K562 (cell line): ENCODE results near the gene COL5A3. TPM values are rescaled to one million over a fixed set of nuclear protein-coding genes. Genes with fewer than 3 reads are reported as not detected.

Experiments used
- ATAC-seq: fragments of 200-7000 bp; cut with Tn5 transposase; 3 replicates; pipeline ENCODE4 v1.9.1; 2020; ENCODE audit warnings: moderate library complexity
- BruUV-seq: library from RNA; stranded (reverse); fragments of 400-500 nt; replicated peaks from 2 replicates; lab custom pipeline; 2021; lab: Mats Ljungman, UMichigan
- CTCF ChIA-PET: fragments of 300-600 bp; formaldehyde crosslinking; extraction: SDS; loops from one replicate; lab custom pipeline; 2021; ENCODE audit warnings: low intra/inter-chr PET ratio; lab: Yijun Ruan, JAX
- POLR2A ChIA-PET: fragments of 300-600, 350-650 bp; sonication (Branson Sonifier 250); formaldehyde crosslinking; extraction: SDS; loops from one replicate; lab custom pipeline; 2021; ENCODE audit warnings: antibody characterized with exemption, inconsistent platforms; lab: Yijun Ruan, JAX
- DNase-seq, 4 experiments: peaks; one replicate each; pipeline versions ENCODE4 v3.0.0 to v3.0.0-alpha.2; 2011 to 2018; ENCODE audit warnings: low spot score in 3 of 4, mixed read lengths in 3 of 4; ENCODE audit errors: extremely low read depth in 1 of 4
- FAIRE-seq: peaks from 2 replicates; lab custom pipeline; 2011; peaks lifted over from hg19 to GRCh38; lab: Jason Lieb, UNC
- H2AFZ ChIP-seq: 2 replicates; pipeline ENCODE4 v1.6.0; 2011; ENCODE audit warnings: low read depth, low read length, control low read depth, inconsistent platforms
- H3K27ac ChIP-seq: fragments of 200-600 bp; 3 replicates; pipeline ENCODE4 v1.8.0; 2011; ENCODE audit warnings: low read depth, mild to moderate bottlenecking, control low read depth, inconsistent platforms, low read length, moderate library complexity, mixed read lengths; ENCODE audit errors: extremely low read depth
- H3K27me3 ChIP-seq, 2 experiments: fragments of 300-600 bp in 1 of 2; 2 replicates in 1 of 2; 3 replicates in 1 of 2; pipeline versions ENCODE4 v1.6.0 to v1.8.0; 2011; ENCODE audit warnings: inconsistent platforms in 2 of 2, low read length in 2 of 2, mild to moderate bottlenecking in 1 of 2, mixed read lengths in 1 of 2, moderate library complexity in 1 of 2; ENCODE audit not compliant: control insufficient read depth in 2 of 2, insufficient read depth in 2 of 2
- H3K36me3 ChIP-seq: fragments of 300-600 bp; 3 replicates; pipeline ENCODE4 v1.8.0; 2011; ENCODE audit warnings: mild to moderate bottlenecking, low read length, inconsistent platforms; ENCODE audit not compliant: control insufficient read depth, insufficient read depth
- H3K4me1 ChIP-seq, 2 experiments: fragments of 200-600 bp in 1 of 2; replicated peaks in 1 of 2; 2 replicates in 1 of 2; 3 replicates in 1 of 2; pipeline versions ENCODE4 v1.5.1 to v1.8.0; 2011; ENCODE audit warnings: inconsistent platforms in 2 of 2, low read length in 2 of 2, mild to moderate bottlenecking in 1 of 2, mixed read lengths in 1 of 2, moderate library complexity in 1 of 2; ENCODE audit not compliant: control insufficient read depth in 2 of 2, insufficient read depth in 2 of 2
- H3K4me2 ChIP-seq: 2 replicates; pipeline ENCODE4 v1.6.1; 2011; ENCODE audit warnings: low read length, control low read depth, inconsistent platforms, mixed read lengths; ENCODE audit not compliant: insufficient read depth
- H3K4me3 ChIP-seq: fragments of 200-600 bp; sonication (generic), shearing (Covaris generic); 2 replicates; pipeline ENCODE4 v1.5.1; 2016; ENCODE audit warnings: control low read depth, inconsistent platforms
- H3K79me2 ChIP-seq: fragments of 200-600 bp; 3 replicates; pipeline ENCODE4 v1.8.0; 2011; ENCODE audit warnings: low read length, inconsistent platforms; ENCODE audit not compliant: control insufficient read depth, insufficient read depth
- H3K9ac ChIP-seq, 2 experiments: 2 replicates each; pipeline versions ENCODE4 v1.6.0 to v1.6.1; 2011; ENCODE audit warnings: low read depth in 2 of 2, low read length in 2 of 2, control low read depth in 1 of 2, inconsistent platforms in 1 of 2, mild to moderate bottlenecking in 1 of 2, mixed read lengths in 1 of 2; ENCODE audit not compliant: insufficient read depth in 1 of 2
- H3K9me1 ChIP-seq: one replicate; pipeline ENCODE4 v1.6.0; 2011; ENCODE audit warnings: inconsistent platforms, mild to moderate bottlenecking, low read length, moderate library complexity; ENCODE audit not compliant: control insufficient read depth, insufficient read depth
- H3K9me3 ChIP-seq: replicated peaks from 2 replicates; pipeline ENCODE4 v1.5.1; 2011; ENCODE audit warnings: low read depth, low read length, inconsistent platforms; ENCODE audit not compliant: control insufficient read depth, insufficient read depth
- H4K20me1 ChIP-seq: replicated peaks from 2 replicates; pipeline ENCODE4 v1.6.1; 2011; ENCODE audit warnings: low read length, inconsistent platforms, mixed read lengths; ENCODE audit not compliant: control insufficient read depth, insufficient read depth
- BRCA1 ChIP-seq, 2 experiments: fragments of 450-650 bp in 1 of 2; sonication (generic) in 1 of 2; formaldehyde crosslinking in 1 of 2; IDR thresholded peaks; 2 replicates each; pipeline versions ENCODE4 v1.5.0 to v1.6.1; 2017 to 2020; ENCODE audit warnings: mild to moderate bottlenecking in 1 of 2, missing genetic modification reagents in 1 of 2
- IRF9 ChIP-seq: fragments of 450-650 bp; IDR thresholded peaks from 2 replicates; pipeline ENCODE4 v1.6.1; 2016; ENCODE audit warnings: missing biosample characterization, missing genetic modification characterization
- MNT ChIP-seq, 2 experiments: fragments of 450-650 bp; conservative IDR thresholded peaks; 2 replicates each; pipeline ENCODE4 v1.6.1; 2017; ENCODE audit warnings: mild to moderate bottlenecking in 2 of 2, moderate library complexity in 2 of 2
- NR2C1 ChIP-seq, 2 experiments: fragments of 450-650 bp; IDR thresholded peaks; 2 replicates each; pipeline ENCODE4 v1.6.1; 2017; ENCODE audit warnings: mild to moderate bottlenecking in 2 of 2, antibody characterized with exemption in 1 of 2, inconsistent platforms in 1 of 2, missing compliant biosample characterization in 1 of 2, missing genetic modification characterization in 1 of 2
- RBM15 ChIP-seq: fragments of 200-400 bp; formaldehyde crosslinking; IDR thresholded peaks from 2 replicates; pipeline ENCODE4 v1.6.1; 2018; ENCODE audit warnings: mild to moderate bottlenecking, low read length, moderate library complexity; ENCODE audit not compliant: insufficient read depth
- ZNF239 ChIP-seq: fragments of 250-450 bp; sonication (Bioruptor Pico); IDR thresholded peaks from 2 replicates; pipeline ENCODE4 v1.4.0; 2020; ENCODE audit warnings: mild to moderate bottlenecking
- ZNF280A ChIP-seq: fragments of 450-650 bp; IDR thresholded peaks from 2 replicates; pipeline ENCODE4 v1.6.1; 2018; ENCODE audit warnings: mild to moderate bottlenecking, low read depth; ENCODE audit not compliant: partially characterized antibody
- WGBS: fragments of 100-300 bp; shearing (Covaris generic); methylation state at CpG from one replicate; pipeline ENCODE4 v1.1.6; 2016; ENCODE audit warnings: low coverage, mixed read lengths; ENCODE audit not compliant: insufficient coverage; ENCODE audit errors: missing lambda C conversion rate; 5-methylcytosine and 5-hydroxymethylcytosine counted together
- in situ Hi-C: fragments of 300-500 bp; cut with MboI; formaldehyde crosslinking; loops from 4 replicates; pipeline ENCODE4 v1.15.0; 2018; ENCODE audit warnings: inconsistent platforms, mixed read lengths
- intact Hi-C: fragments of 100-400 bp; cut with micrococcal nuclease; formaldehyde crosslinking; loops from 2 replicates; pipeline ENCODE4 v1.14.2; 2022
- polyA plus RNA-seq, 8 experiments: library from polyadenylated mRNA; depleted of rRNA in 4 of 8; stranded (reverse) in 5 of 8; unstranded in 3 of 8; fragments of >200 nt; fragmentation: Nextera tagmentation in 2 of 8; fragmentation: Illumina TruSeq in 1 of 8; extraction: Ambion mirVana in 2 of 8; extraction: Trizol in 1 of 8; gene quantifications; 2 replicates each; pipeline versions ENCODE4 v1.2.1 to v1.2.3, GENCODE V29; 2011 to 2014; ENCODE audit warnings: inconsistent platforms in 1 of 8, missing spikeins in 1 of 8
- total RNA-seq, 7 experiments: library from RNA; depleted of rRNA in 6 of 7; stranded (reverse); fragments of >200 nt in 6 of 7; fragmentation: Illumina TruSeq in 2 of 7; extraction: Trizol in 2 of 7; gene quantifications; 2 replicates each; pipeline versions ENCODE4 v1.2.1 to v1.2.3, GENCODE V29; 2011 to 2021; ENCODE audit warnings: low replicate concordance in 1 of 7

The COL5A3 gene
- total and polyA plus RNA-seq, 9 of the 15 experiments (the other 6 are each of a cell fraction or from before 2014, with no cell fraction given), result 0.01 to 0.02 TPM; not detected in 7

- peaks cover 3 to 17% of the 10 kb centered on the region in 2 experiments; a peak in 3 of 5 replicates for H3K4me1 ChIP-seq
- peak overlapping the region; percentile 51; the same call in 1 of the 2 replicates for H2AFZ ChIP-seq
- ATAC-seq, result no peak
- H3K4me3 ChIP-seq, result no peak overlapping the region
- H3K9me1 ChIP-seq, result no peaks in the 10 kb centered on the region
- ChIA-PET CTCF (no interaction called here), POLR2A (no interaction called here)
- no peak for FAIRE-seq
- H3K4me2 ChIP-seq, result 0 out of 2 replicates have a peak overlapping the region, but pooled peaks have one; percentile 21
- no peak overlapping the region for H3K27ac ChIP-seq
- no peaks in the 10 kb centered on the region for H4K20me1 ChIP-seq
- no peak for TF ChIP-seq RBM15
- no peak for TF ChIP-seq BRCA1 (IDR thresholded peaks at IDR 0.05)
- TF ChIP-seq BRCA1 (CRISPR knock-in tag; IDR thresholded peaks at IDR 0.05), result no peak
- TF ChIP-seq NR2C1 (IDR thresholded peaks at IDR 0.05), result no peak
- TF ChIP-seq NR2C1 (tag; IDR thresholded peaks at IDR 0.05), result no peak
- TF ChIP-seq ZNF280A, result no peak
- TF ChIP-seq MNT (conservative IDR thresholded peaks at IDR 0.05), result 0 out of 4 replicates have a peak, but pooled peaks of 1 of the 2 experiments have one; percentile 2
- TF ChIP-seq IRF9 (tag), result no peak
- TF ChIP-seq ZNF239, result no peak
- peaks cover 0 to 10% of the 10 kb centered on the region in 2 experiments; a peak in 1 of 5 replicates for H3K27me3 ChIP-seq
- BruUV-seq, result no TSS peak
- 12% methylated on average over 19 of the region's 20 CpGs for WGBS
- H3K79me2 ChIP-seq, result no peaks in the 10 kb centered on the region
- no peaks in the 10 kb centered on the region for H3K36me3 ChIP-seq
- DNase-seq, result no peak
- in situ Hi-C loops (loop anchor here (5.0 to 10.0 kb wide), 2 partner anchors 65 to 88 kb away; no protein-coding TSS in a partner anchor), intact Hi-C loops (no loop called here)
- no peaks in the 10 kb centered on the region for H3K9me3 ChIP-seq
- 0 out of 4 replicates have a peak overlapping the region, but pooled peaks of 1 of the 2 experiments have one; percentile 1 for H3K9ac ChIP-seq
These were observed 73.3 kb downstream of the COL5A3 start for GRCh38 chr19:9937001-9937411.
